HepG2 (cell line): ENCODE results near the gene TRAF4. TPM values are rescaled to one million over a fixed set of nuclear protein-coding genes. Genes with fewer than 3 reads are reported as not detected.

ENCODE experiments used
- ARID4A ChIP-seq: sonication (generic); formaldehyde crosslinking; IDR thresholded peaks from 2 replicates; pipeline ENCODE4 v1.5.0; 2020; ENCODE audit warnings: mild to moderate bottlenecking, missing genetic modification reagents, borderline replicate concordance
- ARNT2 ChIP-seq: sonication (generic); formaldehyde crosslinking; IDR thresholded peaks from 2 replicates; pipeline ENCODE4 v1.8.0; 2022; ENCODE audit warnings: mild to moderate bottlenecking, low read depth, missing genetic modification reagents, moderate library complexity
- ATF7-NPFF ChIP-seq: sonication (generic); formaldehyde crosslinking; IDR thresholded peaks from 2 replicates; pipeline ENCODE4 v1.8.1; 2023; ENCODE audit warnings: mild to moderate bottlenecking, low read depth, missing genetic modification reagents, moderate library complexity
- HNRNPK ChIP-seq: fragments of 200-400 bp; formaldehyde crosslinking; IDR thresholded peaks from 2 replicates; pipeline ENCODE4 v1.6.1; 2018; ENCODE audit warnings: low read length, low read depth, moderate library complexity, mild to moderate bottlenecking; ENCODE audit not compliant: poor library complexity, severe bottlenecking
- POLR2AphosphoS5 ChIP-seq: IDR thresholded peaks from 2 replicates; pipeline ENCODE4 v1.6.1; 2012; ENCODE audit warnings: low read depth, low read length
- RBFOX2 ChIP-seq: fragments of 200-400 bp; formaldehyde crosslinking; IDR thresholded peaks from 2 replicates; pipeline ENCODE4 v1.6.1; 2017; ENCODE audit warnings: low read depth, mild to moderate bottlenecking, low read length
- U2AF2 ChIP-seq: fragments of 200-400 bp; formaldehyde crosslinking; IDR thresholded peaks from 2 replicates; pipeline ENCODE4 v1.6.1; 2017; ENCODE audit warnings: low read depth, mild to moderate bottlenecking, low read length
- ZNF17 ChIP-seq: sonication (generic); formaldehyde crosslinking; IDR thresholded peaks from 2 replicates; pipeline ENCODE4 v1.5.0; 2020; ENCODE audit warnings: mild to moderate bottlenecking, missing genetic modification reagents
- ZNF205 ChIP-seq: IDR thresholded peaks from 2 replicates; pipeline ENCODE4 v1.6.1; 2018; ENCODE audit warnings: missing biosample characterization, missing genetic modification reagents
- ZNF224 ChIP-seq: sonication (generic); formaldehyde crosslinking; IDR thresholded peaks from 2 replicates; pipeline ENCODE4 v1.5.0; 2020; ENCODE audit warnings: mild to moderate bottlenecking, missing genetic modification reagents
- ZNF274 ChIP-seq: sonication (generic); formaldehyde crosslinking; IDR thresholded peaks from 2 replicates; pipeline ENCODE4 v1.5.1; 2020; ENCODE audit warnings: mild to moderate bottlenecking, missing genetic modification reagents
- ZNF441 ChIP-seq: sonication (generic); formaldehyde crosslinking; IDR thresholded peaks from 2 replicates; pipeline ENCODE4 v1.7.0; 2021; ENCODE audit warnings: missing genetic modification reagents, borderline replicate concordance
- ZNF446 ChIP-seq: sonication (generic); formaldehyde crosslinking; IDR thresholded peaks from 2 replicates; pipeline ENCODE4 v1.5.0; 2020; ENCODE audit warnings: mild to moderate bottlenecking, missing genetic modification reagents
- ZNF782 ChIP-seq: sonication (generic); formaldehyde crosslinking; IDR thresholded peaks from 2 replicates; pipeline ENCODE4 v1.4.0; 2020; ENCODE audit warnings: missing genetic modification reagents, mild to moderate bottlenecking, borderline replicate concordance
- polyA plus RNA-seq, 8 experiments: library from polyadenylated mRNA; depleted of rRNA in 3 of 8; stranded (reverse) in 7 of 8; unstranded in 1 of 8; fragments of >200 nt; fragmentation: Illumina TruSeq in 4 of 8; extraction: Trizol in 4 of 8; gene quantifications; 2 replicates each; pipeline versions ENCODE4 v1.2.1 to v1.2.3, GENCODE V29; 2011 to 2016; ENCODE audit warnings: low read depth in 4 of 8, missing spikeins in 1 of 8, mixed read lengths in 1 of 8; ENCODE audit not compliant: insufficient read depth in 1 of 8
- total RNA-seq, 5 experiments: library from RNA; depleted of rRNA; stranded (reverse); fragments of >200 nt; fragmentation: Illumina TruSeq; extraction: Trizol; gene quantifications; 2 replicates each; pipeline ENCODE4 v1.2.3, GENCODE V29; 2016; ENCODE audit warnings: low read depth in 1 of 5
- TF ChIP-seq, protein P1 (sequence below): sonication (generic); formaldehyde crosslinking; IDR thresholded peaks from 2 replicates; pipeline ENCODE4 v1.4.0; 2020; ENCODE audit warnings: mild to moderate bottlenecking, low read depth, missing genetic modification reagents
- TF ChIP-seq, protein P2 (sequence below): IDR thresholded peaks from 2 replicates; pipeline ENCODE4 v1.6.1; 2018; ENCODE audit warnings: missing genetic modification reagents
- TF ChIP-seq, protein P3 (sequence below): sonication (generic); formaldehyde crosslinking; IDR thresholded peaks from 2 replicates; pipeline ENCODE4 v1.5.1; 2020; ENCODE audit warnings: mild to moderate bottlenecking, moderate library complexity, missing genetic modification reagents
- TF ChIP-seq, protein P4 (sequence below): IDR thresholded peaks from 2 replicates; pipeline ENCODE4 v1.6.1; 2016; ENCODE audit warnings: missing genetic modification reagents, missing compliant biosample characterization

Gene TRAF4
- total and polyA plus RNA-seq, 2 of the 13 experiments (the other 11 are each of a cell fraction or from before 2014, with no cell fraction given), result 86.0 to 89.9 TPM

GRCh38 chr17:28743243-28744103 is at the start of gene TRAF4 (continued):
- TF ChIP-seq ZNF446 (CRISPR knock-in tag) (peak; percentile 62; the same call in 1 of the 2 replicates), ZNF441 (CRISPR knock-in tag) (0 out of 2 replicates have a peak, but pooled peaks have one; percentile 38), HNRNPK (peak; percentile 43), ZNF224 (CRISPR knock-in tag) (no peak), RBFOX2 (peak; percentile 93), ARID4A (CRISPR knock-in tag) (peak; percentile 71; the same call in 1 of the 2 replicates), ATF7-NPFF (CRISPR knock-in tag) (0 out of 2 replicates have a peak, but pooled peaks have one; percentile 25), ZNF17 (CRISPR knock-in tag) (no peak), ZNF274 (CRISPR knock-in tag) (peak; percentile 17; the same call in 1 of the 2 replicates), POLR2AphosphoS5 (peak; percentile 57), ZNF205 (0 out of 2 replicates have a peak, but pooled peaks have one; percentile 35), ZNF782 (CRISPR knock-in tag) (peak; percentile 51; the same call in 1 of the 2 replicates), ARNT2 (CRISPR knock-in tag) (peak; percentile 59; the same call in 1 of the 2 replicates), U2AF2 (no peak)
- TF ChIP-seq, protein P1, sequence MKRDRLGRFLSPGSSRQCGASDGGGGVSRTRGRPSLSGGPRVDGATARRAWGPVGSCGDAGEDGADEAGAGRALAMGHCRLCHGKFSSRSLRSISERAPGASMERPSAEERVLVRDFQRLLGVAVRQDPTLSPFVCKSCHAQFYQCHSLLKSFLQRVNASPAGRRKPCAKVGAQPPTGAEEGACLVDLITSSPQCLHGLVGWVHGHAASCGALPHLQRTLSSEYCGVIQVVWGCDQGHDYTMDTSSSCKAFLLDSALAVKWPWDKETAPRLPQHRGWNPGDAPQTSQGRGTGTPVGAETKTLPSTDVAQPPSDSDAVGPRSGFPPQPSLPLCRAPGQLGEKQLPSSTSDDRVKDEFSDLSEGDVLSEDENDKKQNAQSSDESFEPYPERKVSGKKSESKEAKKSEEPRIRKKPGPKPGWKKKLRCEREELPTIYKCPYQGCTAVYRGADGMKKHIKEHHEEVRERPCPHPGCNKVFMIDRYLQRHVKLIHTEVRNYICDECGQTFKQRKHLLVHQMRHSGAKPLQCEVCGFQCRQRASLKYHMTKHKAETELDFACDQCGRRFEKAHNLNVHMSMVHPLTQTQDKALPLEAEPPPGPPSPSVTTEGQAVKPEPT (CRISPR knock-in tag), result 0 out of 2 replicates have a peak, but pooled peaks have one; percentile 16
- TF ChIP-seq, protein P2, sequence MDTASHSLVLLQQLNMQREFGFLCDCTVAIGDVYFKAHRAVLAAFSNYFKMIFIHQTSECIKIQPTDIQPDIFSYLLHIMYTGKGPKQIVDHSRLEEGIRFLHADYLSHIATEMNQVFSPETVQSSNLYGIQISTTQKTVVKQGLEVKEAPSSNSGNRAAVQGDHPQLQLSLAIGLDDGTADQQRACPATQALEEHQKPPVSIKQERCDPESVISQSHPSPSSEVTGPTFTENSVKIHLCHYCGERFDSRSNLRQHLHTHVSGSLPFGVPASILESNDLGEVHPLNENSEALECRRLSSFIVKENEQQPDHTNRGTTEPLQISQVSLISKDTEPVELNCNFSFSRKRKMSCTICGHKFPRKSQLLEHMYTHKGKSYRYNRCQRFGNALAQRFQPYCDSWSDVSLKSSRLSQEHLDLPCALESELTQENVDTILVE (CRISPR knock-in tag), result 0 out of 2 replicates have a peak, but pooled peaks have one; percentile 10
- TF ChIP-seq, protein P3, sequence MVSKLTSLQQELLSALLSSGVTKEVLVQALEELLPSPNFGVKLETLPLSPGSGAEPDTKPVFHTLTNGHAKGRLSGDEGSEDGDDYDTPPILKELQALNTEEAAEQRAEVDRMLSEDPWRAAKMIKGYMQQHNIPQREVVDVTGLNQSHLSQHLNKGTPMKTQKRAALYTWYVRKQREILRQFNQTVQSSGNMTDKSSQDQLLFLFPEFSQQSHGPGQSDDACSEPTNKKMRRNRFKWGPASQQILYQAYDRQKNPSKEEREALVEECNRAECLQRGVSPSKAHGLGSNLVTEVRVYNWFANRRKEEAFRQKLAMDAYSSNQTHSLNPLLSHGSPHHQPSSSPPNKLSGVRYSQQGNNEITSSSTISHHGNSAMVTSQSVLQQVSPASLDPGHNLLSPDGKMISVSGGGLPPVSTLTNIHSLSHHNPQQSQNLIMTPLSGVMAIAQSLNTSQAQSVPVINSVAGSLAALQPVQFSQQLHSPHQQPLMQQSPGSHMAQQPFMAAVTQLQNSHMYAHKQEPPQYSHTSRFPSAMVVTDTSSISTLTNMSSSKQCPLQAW (CRISPR knock-in tag), result peak; percentile 52; the same call in 1 of the 2 replicates
- TF ChIP-seq, protein P4, sequence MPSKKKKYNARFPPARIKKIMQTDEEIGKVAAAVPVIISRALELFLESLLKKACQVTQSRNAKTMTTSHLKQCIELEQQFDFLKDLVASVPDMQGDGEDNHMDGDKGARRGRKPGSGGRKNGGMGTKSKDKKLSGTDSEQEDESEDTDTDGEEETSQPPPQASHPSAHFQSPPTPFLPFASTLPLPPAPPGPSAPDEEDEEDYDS, result peak; percentile 37; the same call in 1 of the 2 replicates
